ENCODE data around the gene TCF4.
A peak's percentile ranks its signal among the peaks of the same experiment; 100 is the strongest.

Gene TCF4

GRCh38 chr18:55585920-55586561 lies 2.0 kb downstream of the TCF4 start:
- DNase-seq: peak in 40 of 56 donors; percentile 3 to 71 (median 19)

DNA sequence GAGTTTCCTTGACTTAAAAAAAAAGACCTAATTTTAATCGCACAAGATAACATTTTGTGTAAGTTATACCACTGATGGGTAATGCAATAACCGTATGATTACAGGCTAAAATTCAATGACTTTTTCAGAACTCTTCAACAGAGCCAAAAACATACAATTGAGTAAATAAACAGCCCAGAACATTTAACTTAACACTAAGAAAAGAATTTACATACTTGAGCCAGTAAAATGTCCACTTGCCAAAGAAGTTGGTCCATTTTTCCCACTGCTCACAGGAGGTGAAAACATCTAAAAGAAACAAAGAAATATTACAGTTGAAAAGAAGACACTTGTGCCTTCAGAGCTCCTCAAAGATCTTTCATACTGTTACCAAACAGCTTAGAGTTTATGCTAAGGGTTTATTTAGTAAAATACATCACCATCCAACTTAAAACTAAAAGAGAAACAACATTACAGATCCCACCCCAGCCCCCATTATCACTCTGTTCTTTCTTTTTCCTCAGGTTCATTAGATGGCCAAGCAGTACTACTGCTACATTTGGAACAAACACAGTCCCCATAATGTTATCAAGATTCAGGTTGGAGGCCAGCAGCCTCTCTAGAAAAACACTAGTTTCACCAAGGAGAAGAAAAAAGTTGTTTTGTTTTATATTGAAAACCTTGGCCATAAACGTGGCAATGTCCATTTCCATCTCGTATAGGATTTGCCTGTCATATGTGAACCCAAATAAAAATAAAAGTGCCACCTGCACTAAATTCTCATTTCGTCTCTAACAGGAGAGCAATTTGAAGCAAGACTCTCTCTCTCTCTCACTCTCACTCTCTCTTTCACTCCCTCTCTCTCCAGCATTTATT lies 2.7 kb downstream of the TCF4 start:
- no peak for DNase-seq

- DNase-seq: no peak
Observed at GRCh38 chr18:55584201-55584600, 3.8 kb downstream of the TCF4 start.

- no peak for DNase-seq
Observed at GRCh38 chr18:55582325-55582724, 5.7 kb downstream of the TCF4 start.

GRCh38 chr18:55579501-55580270 lies 8.3 kb downstream of the TCF4 start:
- no peak for DNase-seq

DNA sequence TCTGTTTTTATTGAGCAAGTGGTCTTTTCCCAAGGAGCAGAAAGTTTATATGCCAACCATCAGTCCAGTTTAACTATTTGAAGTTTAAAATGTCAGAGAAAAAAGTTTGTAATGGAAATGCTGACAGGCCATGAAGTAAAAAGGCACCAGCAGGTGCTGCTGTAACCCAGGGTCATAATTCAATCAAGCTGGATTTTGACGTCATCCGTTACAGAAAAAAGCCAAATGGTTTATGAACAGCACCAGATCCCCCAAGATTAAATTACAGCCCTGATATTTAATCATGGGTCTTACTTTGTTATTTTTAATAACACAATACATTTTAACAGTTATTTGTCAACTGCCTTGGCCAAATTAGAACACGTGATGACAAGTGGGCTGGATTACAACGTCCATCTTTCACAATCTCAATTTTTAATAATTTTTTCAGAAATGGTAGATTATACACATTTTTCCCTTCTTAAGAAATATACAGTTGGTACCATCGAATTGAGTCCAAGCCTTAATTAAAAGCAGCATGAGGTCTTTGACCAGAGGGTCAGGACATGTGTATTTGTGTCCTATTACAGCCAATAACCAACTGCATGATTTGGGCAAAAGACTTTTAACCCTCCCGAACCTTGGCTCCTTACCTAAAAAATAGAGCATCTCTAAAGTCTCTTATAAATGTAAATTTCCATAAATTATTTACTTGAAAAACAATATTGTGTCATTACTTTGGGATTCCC lies 10.0 kb downstream of the TCF4 start:
- no peak for DNase-seq

DNA sequence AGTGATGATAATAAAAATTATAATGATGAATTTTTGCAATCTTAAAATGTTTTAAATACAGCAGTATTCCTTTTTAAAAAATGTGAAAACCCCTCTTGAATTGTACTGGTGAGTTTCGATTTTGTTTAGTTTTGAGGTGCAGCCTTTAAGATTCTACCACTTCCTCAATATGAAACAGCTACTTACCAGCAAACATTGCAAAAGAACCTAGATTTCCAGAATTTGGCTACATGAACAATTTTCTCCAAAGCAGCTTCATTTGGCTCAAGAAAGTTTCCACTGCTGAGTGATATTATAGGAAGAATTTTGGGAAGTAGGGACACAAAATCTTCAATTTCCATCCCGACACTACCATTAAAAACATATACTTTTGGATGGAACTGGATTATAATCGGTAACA lies 12.0 kb downstream of the TCF4 start:
- DNase-seq: no peak

DNA sequence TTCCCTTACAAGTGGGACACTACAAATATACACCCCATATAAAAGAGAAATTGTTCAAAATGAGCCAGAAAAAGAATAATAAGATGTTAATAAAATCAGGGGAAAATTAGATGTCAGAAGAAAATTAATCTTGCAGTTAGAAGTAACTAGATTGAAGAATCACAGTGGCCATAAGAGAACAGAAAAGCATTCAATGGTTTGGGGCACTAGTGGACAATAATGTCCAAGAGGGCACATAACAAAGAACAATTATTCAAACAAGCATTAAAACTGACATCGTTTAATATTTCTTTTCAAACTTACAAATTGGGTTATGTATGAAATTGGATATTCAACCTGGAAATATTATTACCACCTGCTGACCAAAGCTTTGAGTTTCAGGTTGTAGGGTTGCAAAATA lies 12.9 kb downstream of the TCF4 start:
- DNase-seq: no peak

DNA sequence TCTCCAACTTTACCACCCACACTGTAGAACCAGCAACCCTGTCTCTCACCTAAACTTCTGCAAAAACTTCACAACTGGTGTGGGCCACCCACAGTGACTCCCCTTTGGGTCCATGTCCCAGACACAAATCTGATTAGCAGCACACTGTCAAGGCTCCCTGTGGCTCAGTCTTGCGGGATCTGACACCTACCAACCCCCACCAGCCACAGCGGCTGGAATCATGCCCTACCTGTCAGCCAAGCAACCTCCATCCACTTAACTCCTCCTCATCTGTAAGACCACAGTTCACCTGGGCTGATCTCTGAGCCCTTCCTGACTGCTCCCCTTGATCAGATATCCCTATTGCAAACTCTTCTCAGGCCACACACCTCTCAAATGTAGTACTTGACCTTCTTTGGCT lies 14.6 kb downstream of the TCF4 start:
- DNase-seq: no peak

GRCh38 chr18:55570966-55571365 lies 17.0 kb downstream of the TCF4 start:
- no peak for DNase-seq

DNA sequence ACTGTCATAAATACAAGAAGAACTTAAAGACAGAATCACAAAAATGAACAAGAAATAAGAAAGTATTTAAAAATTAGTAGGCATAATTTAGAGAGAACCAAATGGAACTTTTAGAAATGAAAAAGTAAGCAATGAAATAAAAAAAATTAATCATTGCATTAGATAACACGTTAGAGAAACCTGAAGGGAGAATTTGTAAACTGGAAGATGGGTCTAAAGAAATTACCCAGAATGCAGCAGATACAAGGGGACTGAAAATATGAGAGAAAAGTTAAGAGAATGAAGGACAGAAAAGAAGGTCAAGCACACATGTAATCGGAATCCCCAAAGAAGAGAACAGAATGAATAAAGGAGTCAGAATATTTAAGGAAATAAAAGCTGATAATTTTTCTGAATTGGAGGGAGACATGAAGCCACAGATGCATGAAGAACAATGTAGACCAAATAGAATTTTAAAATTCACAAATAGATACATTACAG lies 21.5 kb downstream of the TCF4 start:
- no peak for DNase-seq

DNA sequence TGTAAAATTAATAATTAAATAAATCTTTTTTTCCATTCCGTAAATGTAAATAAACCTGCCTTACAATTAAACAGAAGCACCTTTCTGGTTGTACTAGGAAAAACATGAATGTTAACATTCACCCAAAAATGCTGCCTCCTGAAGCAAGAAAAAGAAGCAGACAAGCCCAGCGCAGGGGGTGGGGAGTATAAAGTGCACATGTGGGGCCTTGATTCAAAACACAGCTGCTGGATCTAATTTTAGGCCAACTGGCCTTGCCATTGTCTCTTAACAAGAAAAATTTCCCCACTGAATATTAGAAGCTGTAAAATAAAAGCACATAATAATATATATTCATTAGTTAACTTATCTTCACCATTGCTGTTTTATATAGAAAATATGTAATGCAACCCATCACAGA lies 28.3 kb downstream of the TCF4 start:
- DNase-seq: peak in 3 of 56 donors; percentile 10 to 24 (median 19)

- no peak for DNase-seq
Observed at GRCh38 chr18:55557211-55557610, 30.8 kb downstream of the TCF4 start.

- DNase-seq: no peak
Observed at GRCh38 chr18:55555395-55556027, 32.5 kb downstream of the TCF4 start.

- peak in 3 of 56 donors; percentile 2 to 7 (median 4) for DNase-seq
Observed at GRCh38 chr18:55552526-55553189, 35.3 kb downstream of the TCF4 start.

DNA sequence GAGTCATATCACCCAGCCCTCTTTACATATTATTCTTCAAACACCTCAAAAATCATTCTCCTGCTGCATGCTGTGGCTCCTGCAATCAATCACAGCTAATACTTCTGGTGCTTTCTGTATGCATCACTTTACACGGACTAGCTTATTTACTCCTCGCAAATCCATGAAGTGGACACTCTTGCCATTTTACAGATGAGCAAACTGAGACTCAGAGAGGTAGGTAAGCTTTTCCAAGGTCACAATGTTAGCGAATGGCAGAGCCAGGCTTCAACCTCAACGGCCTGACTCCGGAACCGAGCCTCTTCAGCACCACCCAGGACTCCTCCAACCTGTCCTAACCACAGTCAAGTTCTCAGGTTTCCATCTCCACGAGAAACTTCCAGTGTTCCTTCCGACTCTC lies 36.8 kb downstream of the TCF4 start:
- no peak for DNase-seq

GRCh38 chr18:55550471-55550870 lies 37.5 kb downstream of the TCF4 start:
- DNase-seq: no peak

DNA sequence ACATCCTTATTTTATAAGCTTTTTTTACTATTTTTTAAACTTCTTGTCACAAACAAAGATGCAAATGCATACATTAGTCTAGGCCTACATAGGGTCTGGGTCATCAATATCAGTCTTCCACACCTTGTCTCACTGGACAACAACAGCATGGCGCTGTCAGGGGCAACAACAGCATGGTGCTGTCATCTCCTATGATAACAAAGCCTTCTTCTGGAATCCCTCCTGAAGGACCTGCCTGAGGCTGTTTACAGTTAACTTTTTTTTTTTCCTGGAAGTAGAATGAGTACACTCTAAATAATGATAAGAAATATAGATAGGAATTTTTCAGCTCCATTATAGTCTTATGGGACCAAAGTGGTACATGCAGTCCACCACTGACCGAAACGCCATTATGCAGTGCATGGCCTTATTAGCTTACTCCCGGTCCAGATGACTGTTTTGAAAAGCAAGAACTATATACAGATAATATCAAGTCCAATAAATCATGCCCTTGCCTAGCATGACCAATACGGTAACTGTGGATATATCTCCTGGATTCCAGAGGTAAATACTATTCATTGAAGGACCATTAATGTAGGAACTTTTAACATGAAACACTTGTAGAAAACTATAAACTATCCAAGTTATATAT lies 38.4 kb downstream of the TCF4 start:
- DNase-seq: no peak

DNA sequence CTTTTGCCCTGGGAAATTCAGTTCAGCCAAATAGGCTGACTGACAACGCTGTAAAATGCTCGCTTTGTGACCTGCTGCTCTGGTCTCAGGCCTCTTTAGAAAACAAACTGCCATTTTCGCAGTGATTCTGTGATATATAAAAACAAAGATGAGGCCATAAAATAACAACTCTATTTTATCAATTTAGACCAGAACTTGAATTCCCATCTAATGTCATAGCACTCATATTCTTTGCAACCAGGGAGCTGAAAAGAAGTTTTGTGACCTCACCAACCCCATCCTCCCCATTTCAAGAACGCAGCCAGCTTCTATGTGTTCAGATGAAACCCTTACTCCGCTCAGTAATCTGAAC lies 40.3 kb downstream of the TCF4 start:
- peak in 3 of 56 donors; percentile 1 to 50 (median 5) for DNase-seq
